Astrocyte of the cerebellum (primary cell): ENCODE data around the gene PSEN1.
"Not testable (repeated sequence)": the region's sequence is repeated elsewhere in the genome, so short reads cannot be mapped to it uniquely, and the experiment has no call there.

Experiments
- DNase-seq: peaks from one replicate; pipeline ENCODE4 v3.0.0-alpha.2; 2011; ENCODE audit warnings: low read depth
- H3K4me3 ChIP-seq: 2 replicates; pipeline ENCODE4 v1.5.1; 2011; ENCODE audit warnings: mild to moderate bottlenecking, low read depth, low read length, moderate library complexity
- in situ Hi-C: cut with HindIII; loops from 2 replicates; pipeline ENCODE4 v1.10.0; 2017; ENCODE audit warnings: low sequenced_read_pairs
- TF ChIP-seq, protein P1 (sequence below): IDR thresholded peaks from 2 replicates; pipeline ENCODE4 v1.5.1; 2012; ENCODE audit warnings: low read length, low read depth, moderate library complexity, mild to moderate bottlenecking; ENCODE audit errors: missing control alignments

The PSEN1 gene

DNA sequence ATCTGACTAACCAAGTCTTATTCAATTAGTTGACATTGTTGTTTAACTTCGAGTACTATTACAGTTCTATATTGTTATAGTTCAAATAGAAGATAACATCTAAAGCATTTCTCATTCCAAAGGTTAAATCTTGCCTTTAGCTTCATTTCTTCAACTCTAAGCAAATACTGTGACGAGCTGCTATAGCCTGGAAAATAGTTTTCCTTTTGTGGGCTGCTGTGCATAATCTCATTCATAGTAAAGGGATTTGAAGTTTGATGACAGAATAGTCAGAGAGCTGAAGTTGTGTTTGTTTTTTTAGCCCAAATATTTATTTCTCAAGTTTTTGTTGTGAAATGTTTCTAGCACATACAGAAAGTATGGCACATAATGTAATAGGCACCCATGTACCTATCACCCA, 13.4 kb downstream of the PSEN1 start:
- TF ChIP-seq, protein P1, sequence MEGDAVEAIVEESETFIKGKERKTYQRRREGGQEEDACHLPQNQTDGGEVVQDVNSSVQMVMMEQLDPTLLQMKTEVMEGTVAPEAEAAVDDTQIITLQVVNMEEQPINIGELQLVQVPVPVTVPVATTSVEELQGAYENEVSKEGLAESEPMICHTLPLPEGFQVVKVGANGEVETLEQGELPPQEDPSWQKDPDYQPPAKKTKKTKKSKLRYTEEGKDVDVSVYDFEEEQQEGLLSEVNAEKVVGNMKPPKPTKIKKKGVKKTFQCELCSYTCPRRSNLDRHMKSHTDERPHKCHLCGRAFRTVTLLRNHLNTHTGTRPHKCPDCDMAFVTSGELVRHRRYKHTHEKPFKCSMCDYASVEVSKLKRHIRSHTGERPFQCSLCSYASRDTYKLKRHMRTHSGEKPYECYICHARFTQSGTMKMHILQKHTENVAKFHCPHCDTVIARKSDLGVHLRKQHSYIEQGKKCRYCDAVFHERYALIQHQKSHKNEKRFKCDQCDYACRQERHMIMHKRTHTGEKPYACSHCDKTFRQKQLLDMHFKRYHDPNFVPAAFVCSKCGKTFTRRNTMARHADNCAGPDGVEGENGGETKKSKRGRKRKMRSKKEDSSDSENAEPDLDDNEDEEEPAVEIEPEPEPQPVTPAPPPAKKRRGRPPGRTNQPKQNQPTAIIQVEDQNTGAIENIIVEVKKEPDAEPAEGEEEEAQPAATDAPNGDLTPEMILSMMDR: no peak
- in situ Hi-C loops: no loop called here
- no peak for DNase-seq
- H3K4me3 ChIP-seq: no peak overlapping the region

DNA sequence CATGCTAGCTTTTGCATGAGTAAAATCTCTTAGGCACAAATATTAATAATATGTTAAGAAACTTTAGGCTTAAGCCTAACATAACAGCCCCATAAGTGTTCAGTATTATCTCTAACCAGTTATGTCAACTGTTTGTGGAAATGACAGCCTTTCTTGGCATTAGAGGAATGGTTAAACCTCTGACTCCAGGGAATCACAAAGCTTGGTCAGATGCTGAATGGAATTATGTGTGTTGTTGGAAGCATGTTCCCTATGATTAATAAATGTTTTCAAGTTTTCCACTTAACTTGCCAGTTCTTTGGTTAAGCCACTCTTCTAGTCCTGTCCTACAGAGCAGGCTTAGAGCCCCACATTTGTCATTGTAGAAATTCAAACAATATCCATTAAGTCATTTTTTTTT, 17.0 kb downstream of the PSEN1 start:
- TF ChIP-seq, protein P1: no peak
- in situ Hi-C loops: no loop called here
- H3K4me3 ChIP-seq: no peak overlapping the region
- peak; percentile 56 for DNase-seq

DNA sequence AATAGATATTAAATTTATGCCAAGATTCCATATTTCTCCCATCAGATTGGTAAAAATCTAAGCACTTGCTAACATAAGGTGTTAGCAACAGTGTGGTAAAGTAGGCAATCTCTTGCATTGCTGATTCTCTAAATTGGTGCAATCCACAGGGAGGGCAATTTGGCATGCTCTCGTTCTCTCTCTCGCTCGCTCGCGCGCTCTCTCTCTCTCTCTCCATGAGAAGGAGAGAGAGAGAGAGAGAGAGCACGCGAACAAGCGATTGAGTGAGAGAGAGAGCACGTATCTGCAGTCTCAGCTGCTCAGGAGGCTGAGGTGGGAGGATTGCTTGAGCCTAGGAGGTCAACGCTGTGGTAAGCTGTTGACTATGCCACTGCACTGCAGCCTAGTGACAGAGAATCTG, 25.9 kb downstream of the PSEN1 start:
- in situ Hi-C loops: no loop called here
- H3K4me3 ChIP-seq: no peak overlapping the region
- DNase-seq: no peak
- TF ChIP-seq, protein P1: no peak

DNA sequence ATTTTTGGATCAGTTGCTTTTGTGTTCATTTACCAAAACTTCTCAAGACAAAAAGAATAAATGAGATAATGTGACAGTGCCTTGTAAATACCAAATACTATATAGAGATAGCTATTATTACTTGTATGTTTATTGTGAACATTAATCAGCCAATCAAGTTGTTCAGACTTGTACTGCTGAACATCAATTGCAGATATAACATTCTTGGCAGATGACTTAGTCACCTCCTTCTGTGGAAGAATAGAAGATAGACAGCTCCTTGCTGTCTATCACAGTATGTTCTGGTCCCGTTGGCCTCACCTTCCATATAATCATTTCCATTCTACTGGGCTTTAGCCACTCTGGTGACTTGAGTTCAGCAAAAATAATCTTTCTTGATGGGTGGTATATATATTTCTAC, 30.1 kb downstream of the PSEN1 start:
- TF ChIP-seq, protein P1: no peak
- in situ Hi-C loops: no loop called here
- H3K4me3 ChIP-seq: no peak overlapping the region
- no peak for DNase-seq

DNA sequence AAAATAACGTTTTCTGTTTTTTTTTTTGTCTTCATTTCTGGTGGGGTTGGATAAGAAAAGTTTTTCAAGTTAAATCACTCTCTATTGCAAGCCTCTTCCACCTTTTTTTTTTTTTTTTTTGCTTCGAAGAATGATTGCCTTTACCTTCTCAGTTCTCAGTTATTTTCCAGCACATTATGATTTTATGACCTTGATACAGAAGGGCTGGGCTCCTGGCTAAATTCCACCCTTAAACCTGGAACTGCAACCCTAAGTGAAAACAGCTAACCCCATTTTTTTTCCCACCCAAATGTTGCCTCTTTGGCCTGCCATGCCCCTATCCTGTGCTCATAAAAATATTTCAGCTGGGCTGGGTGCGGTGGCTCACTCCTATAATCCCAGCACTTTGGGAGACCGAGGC, 31.4 kb downstream of the PSEN1 start:
- DNase-seq: no peak
- in situ Hi-C loops: no loop called here
- TF ChIP-seq, protein P1: no peak
- no peak overlapping the region for H3K4me3 ChIP-seq

DNA sequence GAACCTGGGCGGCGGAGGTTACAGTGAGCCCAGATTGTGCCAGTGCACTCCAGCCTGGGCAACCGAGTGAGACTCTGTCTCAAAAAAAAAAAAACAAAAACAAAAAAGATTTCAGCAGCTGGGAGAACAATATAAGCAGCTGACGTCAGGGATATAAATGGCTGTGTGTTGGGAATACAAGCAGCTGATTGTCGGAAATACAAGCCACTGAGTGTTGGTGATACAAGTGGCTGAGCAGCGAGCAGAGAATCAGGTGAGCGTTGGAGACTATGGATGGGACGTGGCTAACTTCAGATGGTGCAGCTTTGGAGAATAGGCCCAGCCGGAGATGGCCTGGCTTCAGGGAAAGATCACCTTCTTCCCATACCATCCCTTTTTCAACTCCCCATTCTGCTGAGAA, 32.0 kb downstream of the PSEN1 start:
- no peak for DNase-seq
- in situ Hi-C loops: no loop called here
- H3K4me3 ChIP-seq: no peak overlapping the region
- TF ChIP-seq, protein P1: no peak

DNA sequence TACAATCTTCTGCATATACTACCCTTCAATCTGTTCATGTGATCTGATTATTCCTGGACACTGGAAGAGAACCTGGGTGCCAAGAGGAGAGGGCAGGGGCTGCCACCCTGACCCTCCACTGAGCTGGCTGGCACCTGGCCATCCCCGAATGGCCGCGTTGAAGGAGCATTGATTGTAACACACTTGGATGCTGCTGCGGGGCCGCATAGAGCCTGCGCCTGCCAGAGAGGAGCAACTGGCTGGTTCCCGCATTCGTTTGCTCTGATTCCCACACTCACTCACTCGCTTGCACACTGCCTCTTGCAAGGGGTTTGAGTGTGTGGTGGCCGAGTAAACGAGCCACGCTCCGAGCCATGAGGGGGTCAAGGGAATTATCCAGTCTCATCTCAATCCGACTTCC, 32.4 kb downstream of the PSEN1 start:
- no peak for DNase-seq
- TF ChIP-seq, protein P1: no peak
- no peak overlapping the region for H3K4me3 ChIP-seq
- in situ Hi-C loops: no loop called here

DNA sequence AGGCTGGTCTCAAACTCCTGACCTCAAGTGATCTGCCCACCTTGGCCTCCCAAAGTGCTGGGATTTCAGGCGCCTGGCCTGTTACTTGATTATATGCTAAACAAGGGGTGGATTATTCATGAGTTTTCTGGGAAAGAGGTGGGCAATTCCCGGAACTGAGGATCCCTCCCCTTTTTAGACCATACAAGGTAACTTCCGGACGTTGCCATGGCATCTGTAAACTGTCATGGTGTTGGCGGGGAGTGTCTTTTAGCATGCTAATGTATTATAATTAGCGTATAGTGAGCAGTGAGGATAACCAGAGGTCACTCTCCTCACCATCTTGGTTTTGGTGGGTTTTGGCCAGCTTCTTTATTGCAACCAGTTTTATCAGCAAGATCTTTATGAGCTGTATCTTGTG, 33.5 kb downstream of the PSEN1 start:
- DNase-seq, H3K4me3 ChIP-seq, in situ Hi-C loops: not testable (repeated sequence)
